ENCODE results near the gene FUZ. TPM values are rescaled to one million over a fixed set of nuclear protein-coding genes. Genes with fewer than 3 reads are reported as not detected.

Gene FUZ
- total and polyA plus RNA-seq, 2 donors (not counting 1 experiment from before 2014, with no cell fraction given) = 30.2 to 31.5 TPM

- H3K4me3 ChIP-seq (ENCODE audit: control extremely low read depth in 1 of 5, extremely low read depth in 1 of 5, insufficient read depth in 1 of 5, low read depth in 2 of 5, low read length in 4 of 5) = no peak overlapping the region
- ATAC-seq (ENCODE audit: low read depth) (no peak), DNase-seq (no peak)
- peaks cover 52% of the 10 kb centered on the region for H4K20me1 ChIP-seq (ENCODE audit: control insufficient read depth, insufficient read depth, low read length, poor library complexity, severe bottlenecking)
- WGBS (ENCODE audit: insufficient coverage) = 96% methylated on average over 10 of the region's 13 CpGs
- intact Hi-C loops (cut with micrococcal nuclease) = no loop called here
- H3K4me1 ChIP-seq (ENCODE audit: control insufficient read depth in 2 of 2, insufficient read depth in 2 of 2, low read length in 2 of 2) = peaks cover 12 to 16% of the 10 kb centered on the region in 2 donors
- H3K9ac ChIP-seq (ENCODE audit: low read length) = no peak overlapping the region
- no peaks in the 10 kb centered on the region for H3K27me3 ChIP-seq (replicated peaks in 1 of 4; ENCODE audit: control extremely low read depth in 1 of 4, control insufficient read depth in 3 of 4, insufficient read depth in 4 of 4, low read length in 3 of 4)
- POLR2A ChIA-PET = interaction anchor here (0.6 kb wide), 1 partner anchor 862 kb away, joined by 5 read pairs; no protein-coding TSS in a partner anchor
- peaks cover 0 to 4% of the 10 kb centered on the region in 2 experiments for H3K36me3 ChIP-seq (replicated peaks in 1 of 2; ENCODE audit: control extremely low read depth in 1 of 2, control insufficient read depth in 1 of 2, extremely low read depth in 1 of 2, insufficient read depth in 2 of 2, low read length in 1 of 2)
- CTCF ChIA-PET = interaction anchor here (0.8 kb wide), 1 partner anchor 100 kb away, joined by 3 read pairs; no protein-coding TSS in a partner anchor
- no peaks in the 10 kb centered on the region for H3K9me3 Mint-ChIP-seq (ENCODE audit: insufficient read depth)
- H3K27ac ChIP-seq (ENCODE audit: low read length in 2 of 2) = no peak overlapping the region
- H3K9me3 ChIP-seq (ENCODE audit: control extremely low read depth in 1 of 3, control insufficient read depth in 2 of 3, insufficient read depth in 1 of 3, low read length in 2 of 3) = no peaks in the 10 kb centered on the region
- H3K27ac Mint-ChIP-seq = no peak overlapping the region
- H2AFZ ChIP-seq (ENCODE audit: insufficient read depth, low read depth, low read length, poor library complexity, severe bottlenecking) = no peak overlapping the region
- peaks cover 92% of the 10 kb centered on the region for H3K79me2 ChIP-seq (ENCODE audit: control insufficient read depth, insufficient read depth, low read length)
- TF ChIP-seq CTCF (IDR thresholded peaks at IDR 0.05) = no peak
- no peak for TF ChIP-seq EZH2 (IDR thresholded peaks at IDR 0.05; ENCODE audit: borderline replicate concordance, insufficient read depth, low read depth, low read length, poor library complexity, severe bottlenecking)
- H3K27me3 Mint-ChIP-seq = no peaks in the 10 kb centered on the region
- H3K4me3 Mint-ChIP-seq = no peak overlapping the region
- peaks cover 36% of the 10 kb centered on the region for H3K4me1 Mint-ChIP-seq
- H3K4me2 ChIP-seq (replicated peaks; ENCODE audit: low read depth, low read length, poor library complexity, severe bottlenecking) = no peak overlapping the region
Measured at GRCh38 chr19:49771674-49772139, 41.4 kb downstream of the FUZ start.

GRCh38 chr19:49770529-49770928, 42.6 kb downstream of the FUZ start:
- Mint-ChIP-seq H3K9me3 (ENCODE audit: insufficient read depth) (no peaks in the 10 kb centered on the region), H3K27me3 (no peaks in the 10 kb centered on the region), H3K4me3 (no peak overlapping the region), H3K4me1 (peaks cover 44% of the 10 kb centered on the region), H3K27ac (no peak overlapping the region)
- no peak overlapping the region for H3K4me3 ChIP-seq (ENCODE audit: control extremely low read depth in 1 of 5, extremely low read depth in 1 of 5, insufficient read depth in 1 of 5, low read depth in 2 of 5, low read length in 4 of 5)
- H3K27me3 ChIP-seq (replicated peaks in 1 of 4; ENCODE audit: control extremely low read depth in 1 of 4, control insufficient read depth in 3 of 4, insufficient read depth in 4 of 4, low read length in 3 of 4) = no peaks in the 10 kb centered on the region
- no peak overlapping the region for H3K27ac ChIP-seq (ENCODE audit: low read length in 2 of 2)
- H3K9me3 ChIP-seq (ENCODE audit: control extremely low read depth in 1 of 3, control insufficient read depth in 2 of 3, insufficient read depth in 1 of 3, low read length in 2 of 3) = no peaks in the 10 kb centered on the region
- H3K9ac ChIP-seq (ENCODE audit: low read length) = no peak overlapping the region
- H3K79me2 ChIP-seq (ENCODE audit: control insufficient read depth, insufficient read depth, low read length) = peaks cover 82% of the 10 kb centered on the region
- no peak for ATAC-seq (ENCODE audit: low read depth)
- H3K36me3 ChIP-seq (replicated peaks in 1 of 2; ENCODE audit: control extremely low read depth in 1 of 2, control insufficient read depth in 1 of 2, extremely low read depth in 1 of 2, insufficient read depth in 2 of 2, low read length in 1 of 2) = no peaks in the 10 kb centered on the region
- CTCF ChIA-PET = no interaction called here
- peaks cover 40% of the 10 kb centered on the region for H4K20me1 ChIP-seq (ENCODE audit: control insufficient read depth, insufficient read depth, low read length, poor library complexity, severe bottlenecking)
- no peak overlapping the region for H2AFZ ChIP-seq (ENCODE audit: insufficient read depth, low read depth, low read length, poor library complexity, severe bottlenecking)
- intact Hi-C loops (cut with micrococcal nuclease) = no loop called here
- H3K4me1 ChIP-seq (ENCODE audit: control insufficient read depth in 2 of 2, insufficient read depth in 2 of 2, low read length in 2 of 2) = peaks cover 15 to 22% of the 10 kb centered on the region in 2 donors
- no peak for TF ChIP-seq EZH2 (IDR thresholded peaks at IDR 0.05; ENCODE audit: borderline replicate concordance, insufficient read depth, low read depth, low read length, poor library complexity, severe bottlenecking)
- no peak for TF ChIP-seq CTCF (IDR thresholded peaks at IDR 0.05)
- POLR2A ChIA-PET = interaction anchor here (0.6 to 0.7 kb wide), 2 partner anchors 71 to 92 kb away, joined by 4 to 12 read pairs; no protein-coding TSS in a partner anchor
- no peak overlapping the region for H3K4me2 ChIP-seq (replicated peaks; ENCODE audit: low read depth, low read length, poor library complexity, severe bottlenecking)
- 99% methylated on average over 7 of the region's 8 CpGs for WGBS (ENCODE audit: insufficient coverage)
- no peak for DNase-seq
